HCT116 (cell line): ENCODE measurements around the gene CLTRN.

ENCODE experiments used
- CBX3 ChIP-seq: IDR thresholded peaks from 2 replicates; pipeline ENCODE4 v1.6.1; 2012; ENCODE audit warnings: low read depth
- EZH2 ChIP-seq: fragments of 200-600 bp; sonication (generic); IDR thresholded peaks from 2 replicates; pipeline ENCODE4 v1.6.1; 2017; ENCODE audit warnings: antibody characterized with exemption, mixed run types
- FOSL1 ChIP-seq: IDR thresholded peaks from 2 replicates; pipeline ENCODE4 v1.6.1; 2012; ENCODE audit warnings: low read depth
- POLR2AphosphoS5 ChIP-seq: IDR thresholded peaks from 2 replicates; pipeline ENCODE4 v1.6.1; 2011; ENCODE audit warnings: mild to moderate bottlenecking, low read depth, low read length, moderate library complexity
- SP1 ChIP-seq: IDR thresholded peaks from 2 replicates; pipeline ENCODE4 v1.6.1; 2012; ENCODE audit warnings: low read depth
- ZNF274 ChIP-seq: fragments of 200-500 bp; sonication (Bioruptor generic); IDR thresholded peaks from 2 replicates; pipeline ENCODE4 v1.6.1; 2014; ENCODE audit warnings: mild to moderate bottlenecking, low read depth, low read length, inconsistent platforms
- TF ChIP-seq, protein P1 (sequence below), 3 experiments: fragments of 200-600 bp in 1 of 3; sonication (generic) in 1 of 3; IDR thresholded peaks in 2 of 3; conservative IDR thresholded peaks in 1 of 3; 2 replicates each; pipeline ENCODE4 v1.5.1; 2012 to 2017; ENCODE audit warnings: low read depth in 2 of 3, low read length in 2 of 3, antibody characterized with exemption in 1 of 3, borderline replicate concordance in 1 of 3, control low read depth in 1 of 3, mild to moderate bottlenecking in 1 of 3, mixed read lengths in 1 of 3, mixed run types in 1 of 3, moderate library complexity in 1 of 3; ENCODE audit not compliant: insufficient read depth in 1 of 3
- TF ChIP-seq, protein P2 (sequence below): IDR thresholded peaks from 2 replicates; pipeline ENCODE4 v1.6.1; 2012
- TF ChIP-seq, protein P3 (sequence below): IDR thresholded peaks from 2 replicates; pipeline ENCODE4 v1.6.1; 2012

DNA sequence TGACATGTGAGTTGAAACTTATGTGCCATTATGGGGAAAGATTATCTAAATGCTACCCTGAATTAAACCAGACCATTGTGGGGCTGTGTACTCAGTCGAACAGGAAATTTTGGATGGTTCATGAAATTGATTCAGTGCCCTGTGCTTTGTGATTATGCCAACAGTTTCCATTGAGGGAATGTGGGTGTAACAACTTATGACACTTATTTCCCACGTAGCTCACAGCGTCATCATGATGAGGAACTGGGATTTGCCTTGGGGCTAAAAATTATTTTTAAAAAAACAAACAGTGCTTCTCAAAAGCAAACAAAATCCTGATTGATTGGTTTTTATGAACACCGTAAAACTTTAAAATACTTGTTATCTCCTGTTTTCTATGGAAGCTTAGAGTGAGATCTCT is 8.3 kb upstream of the CLTRN start:
- TF ChIP-seq POLR2AphosphoS5 (no peak), FOSL1 (no peak), EZH2 (no peak), SP1 (no peak), CBX3 (no peak), ZNF274 (no peak)
- TF ChIP-seq, protein P1, sequence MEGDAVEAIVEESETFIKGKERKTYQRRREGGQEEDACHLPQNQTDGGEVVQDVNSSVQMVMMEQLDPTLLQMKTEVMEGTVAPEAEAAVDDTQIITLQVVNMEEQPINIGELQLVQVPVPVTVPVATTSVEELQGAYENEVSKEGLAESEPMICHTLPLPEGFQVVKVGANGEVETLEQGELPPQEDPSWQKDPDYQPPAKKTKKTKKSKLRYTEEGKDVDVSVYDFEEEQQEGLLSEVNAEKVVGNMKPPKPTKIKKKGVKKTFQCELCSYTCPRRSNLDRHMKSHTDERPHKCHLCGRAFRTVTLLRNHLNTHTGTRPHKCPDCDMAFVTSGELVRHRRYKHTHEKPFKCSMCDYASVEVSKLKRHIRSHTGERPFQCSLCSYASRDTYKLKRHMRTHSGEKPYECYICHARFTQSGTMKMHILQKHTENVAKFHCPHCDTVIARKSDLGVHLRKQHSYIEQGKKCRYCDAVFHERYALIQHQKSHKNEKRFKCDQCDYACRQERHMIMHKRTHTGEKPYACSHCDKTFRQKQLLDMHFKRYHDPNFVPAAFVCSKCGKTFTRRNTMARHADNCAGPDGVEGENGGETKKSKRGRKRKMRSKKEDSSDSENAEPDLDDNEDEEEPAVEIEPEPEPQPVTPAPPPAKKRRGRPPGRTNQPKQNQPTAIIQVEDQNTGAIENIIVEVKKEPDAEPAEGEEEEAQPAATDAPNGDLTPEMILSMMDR (IDR thresholded peaks at IDR 0.05 in 2 of 3, conservative IDR thresholded peaks at IDR 0.05 in 1 of 3; ENCODE audit: borderline replicate concordance in 1 of 3, insufficient read depth in 1 of 3, low read depth in 2 of 3, low read length in 2 of 3): no peak
- TF ChIP-seq, protein P2, sequence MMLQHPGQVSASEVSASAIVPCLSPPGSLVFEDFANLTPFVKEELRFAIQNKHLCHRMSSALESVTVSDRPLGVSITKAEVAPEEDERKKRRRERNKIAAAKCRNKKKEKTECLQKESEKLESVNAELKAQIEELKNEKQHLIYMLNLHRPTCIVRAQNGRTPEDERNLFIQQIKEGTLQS: no peak
- TF ChIP-seq, protein P3, sequence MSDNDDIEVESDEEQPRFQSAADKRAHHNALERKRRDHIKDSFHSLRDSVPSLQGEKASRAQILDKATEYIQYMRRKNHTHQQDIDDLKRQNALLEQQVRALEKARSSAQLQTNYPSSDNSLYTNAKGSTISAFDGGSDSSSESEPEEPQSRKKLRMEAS: no peak
